BLaER1 treated with 17β-estradiol and CSF1 and Interleukin-3, amounts not matched to agents 10 nM and 100 nM (cell line): ENCODE measurements around the gene DPYD.
A peak's percentile ranks its signal among the peaks of the same experiment; 100 is the strongest.

Source experiments
- H3K27ac ChIP-seq, 11 experiments: shearing (Covaris generic); formaldehyde crosslinking; 2 replicates each; pipeline ENCODE4 v1.8.1; 2022
- H3K27me3 ChIP-seq, 11 experiments: shearing (Covaris generic); formaldehyde crosslinking; 2 replicates each; pipeline ENCODE4 v1.8.1; 2022
- H3K36me3 ChIP-seq, 11 experiments: shearing (Covaris generic); formaldehyde crosslinking; 2 replicates each; pipeline ENCODE4 v1.8.1; 2022
- H3K4me1 ChIP-seq, 10 experiments: shearing (Covaris generic); formaldehyde crosslinking; 2 replicates each; pipeline ENCODE4 v1.8.1; 2022
- H3K4me2 ChIP-seq, 11 experiments: shearing (Covaris generic); formaldehyde crosslinking; 2 replicates each; pipeline ENCODE4 v1.8.1; 2022
- H3K4me3 ChIP-seq, 10 experiments: shearing (Covaris generic); formaldehyde crosslinking; 2 replicates each; pipeline ENCODE4 v1.8.1; 2022
- H3K9ac ChIP-seq, 11 experiments: shearing (Covaris generic); formaldehyde crosslinking; 2 replicates each; pipeline ENCODE4 v1.8.1; 2022
- H3K9me3 ChIP-seq, 11 experiments: shearing (Covaris generic); formaldehyde crosslinking; replicated peaks in 1 of 11; 2 replicates each; pipeline ENCODE4 v1.8.1; 2022
- H4K20me1 ChIP-seq, 11 experiments: shearing (Covaris generic); formaldehyde crosslinking; 2 replicates each; pipeline ENCODE4 v1.8.1; 2022
- Cebpa-rat ChIP-seq, 11 experiments: shearing (Covaris generic); IDR thresholded peaks; 2 replicates each; pipeline ENCODE4 v1.8.1; 2022

DPYD gene

DNA sequence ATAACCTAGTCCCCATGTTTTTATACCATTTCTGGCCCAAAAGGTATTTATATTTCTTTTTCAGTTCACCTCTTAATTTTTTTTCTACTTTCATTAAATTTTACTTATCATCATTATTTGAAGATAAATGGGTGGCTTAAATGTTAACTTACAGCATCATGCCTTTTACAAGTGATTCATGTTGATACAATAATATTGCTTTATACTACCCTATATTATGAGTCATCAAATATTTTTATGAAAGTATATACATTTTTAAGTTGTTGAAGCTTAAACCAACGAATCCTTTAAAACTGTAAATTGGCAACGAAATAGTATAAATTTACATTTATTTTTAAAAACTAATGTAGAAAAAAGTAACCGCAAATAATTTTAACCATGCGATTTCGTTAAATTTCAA lies 207.9 kb downstream of the DPYD start:
- no peak for TF ChIP-seq Cebpa-rat (IDR thresholded peaks at IDR 0.05)
- Histone ChIP-seq H3K4me1 (no peaks in the 10 kb centered on the region), H3K9ac (no peak overlapping the region), H3K36me3 (peaks cover 0 to 27% (median 0%) of the 10 kb centered on the region in 11 experiments; a peak in 5 of 22 replicates), H3K4me2 (no peak overlapping the region), H3K27ac (no peak overlapping the region), H3K27me3 (no peaks in the 10 kb centered on the region), H3K9me3 (no peaks in the 10 kb centered on the region), H3K4me3 (no peak overlapping the region), H4K20me1 (peaks cover 0 to 5% (median 0%) of the 10 kb centered on the region in 11 experiments; a peak in 1 of 22 replicates)

DNA sequence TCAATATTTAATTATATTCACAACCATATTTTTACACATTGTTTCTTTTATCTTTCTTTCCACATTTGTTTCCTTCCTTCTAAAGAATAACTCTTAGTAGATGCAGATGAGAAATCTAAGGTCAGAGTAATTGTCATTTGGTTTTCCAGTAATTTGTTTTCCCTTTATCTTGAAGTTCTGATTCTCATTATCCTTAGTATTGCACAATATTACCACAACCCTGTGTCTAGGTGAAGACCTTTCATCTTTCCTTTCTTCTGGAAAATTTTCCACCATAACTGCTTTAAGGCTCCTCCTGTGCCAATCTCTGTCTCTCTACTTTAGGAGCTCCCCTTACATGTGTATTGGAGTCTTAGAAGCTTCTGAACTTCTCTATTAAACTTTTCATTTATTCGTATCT lies 209.0 kb downstream of the DPYD start:
- no peaks in the 10 kb centered on the region for H3K9me3 ChIP-seq
- peaks cover 0 to 15% (median 0%) of the 10 kb centered on the region in 11 experiments; a peak in 4 of 22 replicates for H3K36me3 ChIP-seq
- no peak overlapping the region for H3K9ac ChIP-seq
- H3K4me3 ChIP-seq, result no peak overlapping the region
- no peaks in the 10 kb centered on the region for H3K27me3 ChIP-seq
- no peak overlapping the region for H3K27ac ChIP-seq
- H3K4me1 ChIP-seq, result no peaks in the 10 kb centered on the region
- peaks cover 0 to 5% (median 0%) of the 10 kb centered on the region in 11 experiments; a peak in 1 of 22 replicates for H4K20me1 ChIP-seq
- TF ChIP-seq Cebpa-rat (IDR thresholded peaks at IDR 0.05), result peak in 3 of 11 experiments; percentile 25 to 55 (median 40); a peak in 5 of 22 replicates
- no peak overlapping the region for H3K4me2 ChIP-seq

DNA sequence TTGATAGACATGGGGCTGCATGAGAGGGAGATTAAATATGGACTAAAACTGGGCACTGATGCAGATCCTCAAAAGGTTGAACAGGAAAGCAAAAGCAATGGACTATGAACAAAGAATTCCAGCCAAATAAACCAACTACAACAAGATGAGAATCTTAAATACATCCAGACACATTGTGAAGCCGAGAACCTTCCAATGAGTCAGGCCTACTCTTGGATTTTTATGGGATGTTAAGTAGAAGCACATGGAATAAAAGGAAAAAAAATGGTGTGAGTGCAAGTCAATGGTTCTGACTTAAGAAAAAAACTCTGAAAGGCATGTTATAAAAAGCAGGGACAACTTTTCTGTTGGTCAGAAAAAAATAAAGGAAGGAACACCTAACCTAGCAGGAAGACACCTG lies 227.2 kb downstream of the DPYD start:
- Histone ChIP-seq H3K9me3 (no peaks in the 10 kb centered on the region), H3K4me1 (no peaks in the 10 kb centered on the region)
- no peak for TF ChIP-seq Cebpa-rat (IDR thresholded peaks at IDR 0.05)

DNA sequence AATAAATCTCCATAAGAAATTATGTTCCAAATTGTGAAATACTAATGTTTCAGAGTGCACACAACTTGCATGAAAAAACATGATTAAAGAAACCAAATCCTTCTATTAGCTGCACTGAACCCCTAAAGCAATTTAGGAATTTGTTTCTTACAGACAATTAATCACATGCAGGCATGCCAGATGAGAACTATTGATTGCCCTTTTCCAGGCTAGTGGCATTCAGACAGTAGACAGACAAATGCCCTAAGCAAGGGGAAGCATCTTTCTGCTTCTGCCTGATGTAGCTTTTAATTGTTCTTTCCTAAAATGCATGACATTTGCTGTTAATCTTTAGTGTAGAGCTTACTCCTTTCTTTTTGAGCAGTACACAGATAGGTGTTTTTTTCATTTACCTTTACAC lies 229.5 kb downstream of the DPYD start:
- no peak for TF ChIP-seq Cebpa-rat (IDR thresholded peaks at IDR 0.05)
- Histone ChIP-seq H4K20me1 (0 out of 22 replicates have a peak, but pooled peaks cover 0 to 4% (median 0%) of the 10 kb centered on the region in 11 experiments), H3K27me3 (no peaks in the 10 kb centered on the region), H3K27ac (no peak overlapping the region), H3K4me2 (no peak overlapping the region), H3K9ac (no peak overlapping the region), H3K4me3 (no peak overlapping the region), H3K9me3 (peaks cover 0 to 4% (median 0%) of the 10 kb centered on the region in 11 experiments; a peak in 1 of 22 replicates), H3K36me3 (peaks cover 0 to 56% (median 0%) of the 10 kb centered on the region in 11 experiments; a peak in 5 of 22 replicates), H3K4me1 (no peaks in the 10 kb centered on the region)

More for the DNA sequence above, 227.2 kb downstream of the DPYD start:
- Histone ChIP-seq H3K4me3 (no peak overlapping the region), H3K9ac (no peak overlapping the region), H4K20me1 (0 out of 22 replicates have a peak, but pooled peaks cover 0 to 4% (median 0%) of the 10 kb centered on the region in 11 experiments), H3K27me3 (no peaks in the 10 kb centered on the region), H3K27ac (no peak overlapping the region), H3K36me3 (peaks cover 0 to 44% (median 0%) of the 10 kb centered on the region in 11 experiments; a peak in 5 of 22 replicates), H3K4me2 (no peak overlapping the region)

DNA sequence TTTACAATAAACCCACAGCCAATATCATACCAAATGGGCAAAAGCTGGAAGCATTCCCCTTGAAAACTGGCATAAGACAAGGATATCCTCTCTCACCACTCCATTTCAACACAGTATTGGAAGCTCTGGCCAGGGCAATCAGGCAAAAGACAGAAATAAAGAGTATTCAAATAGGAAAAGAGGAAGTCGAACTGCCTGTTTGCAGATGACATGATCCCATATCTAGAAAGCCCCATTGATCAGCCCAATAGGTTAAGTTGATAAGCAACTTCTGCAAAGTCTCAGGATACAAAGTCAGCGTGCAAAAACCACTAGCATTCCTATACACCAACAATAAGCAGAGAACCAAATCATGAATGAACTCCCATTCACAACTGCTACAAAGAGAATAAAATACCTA lies 235.5 kb downstream of the DPYD start:
- TF ChIP-seq Cebpa-rat (IDR thresholded peaks at IDR 0.05), result no peak
- Histone ChIP-seq H3K9ac (no peak overlapping the region), H3K4me2 (no peak overlapping the region), H3K27ac (no peak overlapping the region), H3K36me3 (peaks cover 0 to 43% (median 0%) of the 10 kb centered on the region in 11 experiments; a peak in 4 of 22 replicates), H3K9me3 (peaks cover 0 to 4% (median 0%) of the 10 kb centered on the region in 11 experiments; a peak in 2 of 22 replicates), H3K27me3 (no peaks in the 10 kb centered on the region), H4K20me1 (no peaks in the 10 kb centered on the region; a peak in 2 of 22 replicates), H3K4me1 (no peaks in the 10 kb centered on the region), H3K4me3 (no peak overlapping the region)

DNA sequence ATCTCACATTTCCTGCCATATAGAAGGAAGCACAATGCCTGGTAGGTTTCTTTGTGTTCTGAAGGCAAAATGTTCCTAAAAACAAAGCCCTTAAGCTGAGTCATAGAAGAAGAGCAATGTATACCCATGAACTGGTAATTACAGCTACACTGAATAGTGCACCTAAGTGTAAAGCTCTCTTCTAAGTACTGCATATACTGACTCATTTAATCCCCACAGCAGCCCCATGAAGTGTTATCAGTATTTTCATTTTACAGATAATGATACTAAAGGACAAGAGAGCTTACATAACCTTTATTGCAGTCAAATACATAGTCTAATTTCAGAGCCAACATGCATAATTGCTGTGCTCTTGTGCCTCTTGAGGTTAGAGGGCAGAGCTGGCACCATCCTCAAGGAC lies 239.9 kb downstream of the DPYD start:
- Histone ChIP-seq H4K20me1 (no peaks in the 10 kb centered on the region; a peak in 2 of 22 replicates), H3K27ac (no peak overlapping the region), H3K36me3 (peaks cover 0 to 67% (median 0%) of the 10 kb centered on the region in 11 experiments; a peak in 6 of 22 replicates), H3K9ac (no peak overlapping the region), H3K9me3 (no peaks in the 10 kb centered on the region; a peak in 1 of 22 replicates), H3K4me2 (no peak overlapping the region), H3K27me3 (no peaks in the 10 kb centered on the region), H3K4me1 (no peaks in the 10 kb centered on the region), H3K4me3 (no peak overlapping the region)
- TF ChIP-seq Cebpa-rat (IDR thresholded peaks at IDR 0.05), result no peak

DNA sequence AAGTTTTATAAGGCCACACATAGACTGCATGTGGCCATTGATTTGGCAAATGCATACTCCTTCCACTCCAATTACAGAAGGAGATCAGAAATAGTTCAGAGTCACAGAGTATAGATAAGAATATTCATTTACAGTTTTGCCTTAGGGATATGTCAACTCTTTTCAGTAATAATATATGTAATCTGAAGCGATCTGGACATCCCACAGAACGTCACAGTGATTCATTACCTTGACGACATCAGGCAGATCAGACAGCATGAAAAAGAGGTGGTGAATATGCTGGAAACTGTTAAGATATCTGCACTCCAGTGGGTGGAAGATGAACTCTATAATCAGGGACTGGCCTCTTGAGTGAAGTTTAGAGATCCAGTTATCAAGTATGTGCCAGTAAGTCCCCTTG lies 240.4 kb downstream of the DPYD start:
- no peaks in the 10 kb centered on the region for H3K4me1 ChIP-seq
- H3K4me2 ChIP-seq, result no peak overlapping the region
- no peak overlapping the region for H3K27ac ChIP-seq
- no peaks in the 10 kb centered on the region for H3K9me3 ChIP-seq
- H3K27me3 ChIP-seq, result no peaks in the 10 kb centered on the region
- peaks cover 0 to 71% (median 0%) of the 10 kb centered on the region in 11 experiments; a peak in 6 of 22 replicates for H3K36me3 ChIP-seq
- no peak overlapping the region for H3K4me3 ChIP-seq
- no peak overlapping the region for H3K9ac ChIP-seq
- TF ChIP-seq Cebpa-rat (IDR thresholded peaks at IDR 0.05), result no peak
- H4K20me1 ChIP-seq, result no peaks in the 10 kb centered on the region; a peak in 2 of 22 replicates

DNA sequence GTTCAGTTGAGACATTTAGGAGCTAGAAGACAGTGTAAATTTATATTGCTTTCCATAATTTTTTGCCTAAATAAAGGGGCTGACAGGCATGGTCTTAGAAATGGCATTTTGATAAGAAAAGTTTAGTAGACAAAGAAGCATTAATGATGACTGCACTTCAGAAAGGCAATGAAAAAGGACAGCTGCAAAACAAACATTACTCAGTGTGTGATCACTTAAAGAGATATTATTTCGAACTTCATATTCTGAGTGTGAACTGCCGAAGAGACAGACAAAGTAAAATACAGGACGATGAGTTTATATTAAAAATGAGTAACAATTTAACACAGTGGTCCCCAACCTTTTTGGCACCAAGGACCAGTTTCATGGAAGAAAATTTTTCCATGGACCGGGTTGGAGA lies 243.1 kb downstream of the DPYD start:
- no peaks in the 10 kb centered on the region for H3K9me3 ChIP-seq
- H3K4me3 ChIP-seq, result no peak overlapping the region
- H3K27ac ChIP-seq, result no peak overlapping the region
- H4K20me1 ChIP-seq, result no peaks in the 10 kb centered on the region
- H3K4me2 ChIP-seq, result no peak overlapping the region
- peaks cover 0 to 12% (median 0%) of the 10 kb centered on the region in 10 experiments; a peak in 2 of 20 replicates for H3K4me1 ChIP-seq
- TF ChIP-seq Cebpa-rat (IDR thresholded peaks at IDR 0.05), result no peak
- H3K27me3 ChIP-seq, result no peaks in the 10 kb centered on the region
- no peak overlapping the region for H3K9ac ChIP-seq
- H3K36me3 ChIP-seq, result peaks cover 0 to 85% (median 0%) of the 10 kb centered on the region in 11 experiments; a peak in 6 of 22 replicates

DNA sequence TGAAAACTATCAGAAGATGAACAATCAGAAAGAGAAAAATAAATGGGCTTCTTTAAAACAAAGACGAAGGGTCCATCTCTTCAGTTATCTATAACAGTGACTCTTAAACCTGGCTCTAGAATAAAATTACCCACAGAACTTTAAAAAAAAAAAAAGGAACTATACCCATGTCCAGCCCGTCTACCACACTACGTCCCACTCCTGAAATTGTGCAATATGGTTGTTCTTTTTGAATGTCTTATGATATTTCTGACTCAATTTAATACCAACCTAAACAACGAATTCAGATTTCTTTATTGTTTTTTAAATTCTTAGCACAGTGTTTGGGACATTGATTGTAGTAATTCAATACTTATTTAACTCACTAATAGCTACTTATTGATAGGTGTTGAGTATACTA lies 246.3 kb downstream of the DPYD start:
- Histone ChIP-seq H3K9me3 (no peaks in the 10 kb centered on the region), H3K4me1 (peaks cover 0 to 12% (median 0%) of the 10 kb centered on the region in 10 experiments; a peak in 2 of 20 replicates), H3K4me3 (no peak overlapping the region), H3K27ac (no peak overlapping the region), H3K9ac (no peak overlapping the region), H3K4me2 (0 out of 22 replicates have a peak overlapping the region, but pooled peaks of 1 of the 11 experiments have one; percentile 11), H3K27me3 (no peaks in the 10 kb centered on the region), H3K36me3 (peaks cover 0 to 74% (median 0%) of the 10 kb centered on the region in 11 experiments; a peak in 6 of 22 replicates), H4K20me1 (no peaks in the 10 kb centered on the region)
- TF ChIP-seq Cebpa-rat (IDR thresholded peaks at IDR 0.05), result no peak

DNA sequence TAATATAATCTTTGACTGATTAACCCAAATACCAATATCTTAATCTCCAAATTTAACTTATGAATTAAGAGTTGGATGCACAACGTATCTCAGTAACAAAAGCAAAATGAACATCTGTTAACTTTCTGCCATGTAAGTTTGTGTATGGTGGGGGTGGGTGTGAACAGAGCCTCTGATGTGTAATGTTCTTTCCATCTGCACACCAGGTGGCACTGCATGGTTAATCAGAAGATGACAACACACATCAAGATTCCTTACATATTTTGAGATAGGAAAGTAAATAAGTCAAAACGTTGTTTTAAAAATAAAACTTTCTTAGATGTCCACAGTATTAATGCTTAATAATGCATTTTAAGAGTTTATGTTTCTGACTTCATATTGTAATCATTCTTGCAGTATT lies 251.9 kb downstream of the DPYD start:
- TF ChIP-seq Cebpa-rat (IDR thresholded peaks at IDR 0.05), result no peak
- Histone ChIP-seq H3K4me2 (no peak overlapping the region), H3K36me3 (peaks cover 0 to 22% (median 0%) of the 10 kb centered on the region in 11 experiments; a peak in 3 of 22 replicates)

More for the DNA sequence above, 251.9 kb downstream of the DPYD start:
- Histone ChIP-seq H3K9me3 (no peaks in the 10 kb centered on the region), H3K4me1 (no peaks in the 10 kb centered on the region), H3K27me3 (no peaks in the 10 kb centered on the region), H3K4me3 (no peak overlapping the region), H3K27ac (no peak overlapping the region), H4K20me1 (no peaks in the 10 kb centered on the region; a peak in 1 of 22 replicates), H3K9ac (no peak overlapping the region)
